Epithelial cell of prostate (primary cell): ENCODE results near the gene SIRPA.

Experiments
- DNase-seq: peaks from one replicate; pipeline ENCODE4 v3.0.0-alpha.2; 2011; ENCODE audit warnings: low read depth, low spot score
- H3K27ac ChIP-seq: fragments of 450-650 bp; 2 replicates; pipeline ENCODE4 v1.5.1; 2017; ENCODE audit warnings: mild to moderate bottlenecking

SIRPA gene

DNA sequence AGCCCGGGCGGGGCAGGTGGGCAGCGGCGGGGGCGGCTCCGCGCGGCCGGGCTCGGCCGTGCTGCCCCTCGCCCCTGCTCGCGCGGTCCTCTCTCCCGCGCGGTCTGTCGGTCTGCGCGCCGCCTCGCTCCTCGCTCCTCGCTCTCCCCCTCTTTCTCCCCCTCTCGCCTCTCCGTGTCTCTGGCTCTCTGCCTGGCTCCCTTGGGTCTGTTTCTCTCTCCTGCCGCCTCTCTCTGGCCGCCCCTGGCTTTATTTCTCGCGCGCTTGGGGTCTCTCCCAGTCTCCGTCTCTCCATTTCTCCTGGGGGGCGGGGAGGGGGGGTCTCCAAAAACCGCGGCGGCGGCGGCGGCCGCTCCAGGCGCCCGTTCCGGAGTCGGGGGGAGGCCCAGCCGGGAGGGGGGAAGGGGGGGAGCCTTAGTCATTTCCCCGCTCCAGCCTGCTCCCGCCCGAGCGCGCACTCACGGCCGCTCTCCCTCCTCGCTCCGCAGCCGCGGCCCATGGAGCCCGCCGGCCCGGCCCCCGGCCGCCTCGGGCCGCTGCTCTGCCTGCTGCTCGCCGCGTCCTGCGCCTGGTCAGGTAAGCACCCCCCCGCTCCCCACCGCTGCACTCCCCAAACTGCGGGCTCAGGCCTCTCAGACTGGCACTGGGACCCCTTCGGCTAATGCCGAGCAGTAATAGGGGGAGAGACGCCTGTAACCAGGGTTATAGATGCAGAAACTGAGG is at the start of gene SIRPA:
Gene SIRPA (plus strand): TSS at position 457 of the 723 bp plus-strand sequence. CDS start 41 bp downstream, at position 498.
- DNase-seq, result no peak
- H3K27ac ChIP-seq, result peak within 1 kb of the TSS; percentile 77

DNA sequence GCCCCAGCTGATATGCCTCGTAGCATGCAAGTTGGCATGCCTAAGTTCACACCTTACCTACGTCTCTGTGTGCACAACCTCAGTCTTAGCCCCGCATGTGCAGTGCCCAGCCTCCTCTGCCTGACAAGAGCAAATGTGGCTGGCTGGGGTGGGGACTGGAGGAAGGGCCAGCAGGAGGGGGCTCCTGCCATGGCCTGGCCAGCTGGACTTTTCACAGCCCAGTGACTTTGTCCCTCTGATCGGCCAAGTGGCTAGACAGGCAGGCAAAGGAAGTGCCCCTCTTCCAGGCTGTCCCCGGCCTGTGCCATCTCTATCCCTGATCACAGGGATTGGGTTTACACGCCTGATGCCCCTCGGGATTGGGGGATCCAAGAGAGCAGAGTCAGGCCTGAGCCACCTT is 49.5 kb upstream of the SIRPA start:
- DNase-seq, result no peak
- H3K27ac ChIP-seq, result no peak overlapping the region

DNA sequence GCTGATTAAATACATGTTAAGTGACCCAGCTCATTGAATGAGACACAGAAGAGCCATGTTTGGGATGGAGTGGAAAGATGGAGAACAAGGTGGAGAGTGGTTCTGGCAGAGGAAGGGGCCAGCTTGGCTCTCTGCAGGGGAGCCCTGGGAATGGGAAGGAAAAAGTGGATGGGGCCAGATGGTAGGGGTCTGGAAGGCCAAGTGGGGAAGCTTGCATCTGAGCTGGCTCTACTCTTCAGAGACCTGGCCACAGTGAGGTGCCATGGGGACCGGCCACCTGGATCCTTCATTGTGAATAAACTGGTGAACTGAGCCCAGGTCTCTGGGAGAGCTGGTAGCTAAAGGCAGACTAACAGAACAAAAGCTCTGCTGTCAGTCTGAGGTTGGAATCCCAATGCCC is 48.9 kb upstream of the SIRPA start:
- no peak for DNase-seq
- H3K27ac ChIP-seq, result no peak overlapping the region

DNA sequence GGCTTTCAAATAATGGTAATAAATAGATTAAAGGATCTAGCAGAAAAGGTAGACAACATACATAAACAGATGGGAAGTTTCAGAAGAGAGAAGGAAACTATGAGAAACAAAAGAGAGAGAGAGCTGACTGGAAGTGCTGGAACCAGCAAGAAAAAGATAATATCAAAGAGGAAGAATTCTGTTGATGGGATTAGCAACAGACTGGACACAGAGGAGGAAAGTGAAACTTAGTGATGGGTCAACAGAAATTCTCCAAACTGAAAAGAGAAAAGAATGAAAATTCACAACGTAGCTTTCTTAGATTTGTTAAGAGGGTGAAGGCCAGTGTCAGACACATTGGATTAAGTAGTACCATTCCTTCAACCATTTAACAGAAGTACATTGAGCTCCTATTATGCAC is 48.3 kb upstream of the SIRPA start:
- DNase-seq, result no peak
- H3K27ac ChIP-seq, result no peak overlapping the region

DNA sequence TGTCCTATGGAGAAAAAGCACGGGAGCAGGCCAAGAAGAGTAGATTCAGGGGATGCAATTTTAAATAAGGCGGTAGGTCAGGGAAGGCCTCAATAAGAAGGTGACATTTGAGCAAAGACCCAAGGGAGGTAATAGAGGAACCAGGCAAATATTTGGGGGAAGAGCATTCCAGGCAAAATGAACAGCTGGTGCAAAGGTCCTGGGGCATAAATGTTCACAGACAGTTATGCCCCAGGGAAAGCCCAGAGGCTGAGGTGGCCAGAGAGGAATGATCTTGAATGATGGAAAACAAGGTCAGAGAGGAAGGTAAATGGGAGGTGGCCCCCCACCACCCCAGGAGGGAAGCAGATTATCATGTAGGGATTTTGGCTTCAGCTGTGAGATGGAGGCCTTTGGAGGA is 47.4 kb upstream of the SIRPA start:
- no peak for DNase-seq

DNA sequence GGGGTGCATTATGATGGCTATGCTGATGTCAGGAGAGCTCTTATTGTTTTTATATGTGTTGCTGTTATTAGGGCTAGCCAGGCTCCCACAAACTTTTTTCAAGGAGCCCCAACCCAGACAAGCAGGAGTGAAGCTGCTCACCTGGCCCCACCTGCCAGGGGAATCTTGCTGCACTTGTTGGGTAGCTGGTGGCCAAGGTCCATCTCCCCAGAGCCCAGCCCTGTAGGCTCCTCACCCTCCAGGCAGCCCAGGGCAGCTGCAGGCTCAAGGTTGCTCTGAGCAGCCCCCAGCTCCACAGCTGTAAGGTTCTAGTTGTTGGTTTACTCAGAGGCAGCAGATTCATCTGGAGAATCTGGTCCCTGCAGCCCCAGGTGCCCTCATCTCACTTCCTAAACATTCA is 46.8 kb upstream of the SIRPA start:
- no peak for DNase-seq
- no peak overlapping the region for H3K27ac ChIP-seq

More for the DNA sequence above, 47.4 kb upstream of the SIRPA start:
- no peak overlapping the region for H3K27ac ChIP-seq

DNA sequence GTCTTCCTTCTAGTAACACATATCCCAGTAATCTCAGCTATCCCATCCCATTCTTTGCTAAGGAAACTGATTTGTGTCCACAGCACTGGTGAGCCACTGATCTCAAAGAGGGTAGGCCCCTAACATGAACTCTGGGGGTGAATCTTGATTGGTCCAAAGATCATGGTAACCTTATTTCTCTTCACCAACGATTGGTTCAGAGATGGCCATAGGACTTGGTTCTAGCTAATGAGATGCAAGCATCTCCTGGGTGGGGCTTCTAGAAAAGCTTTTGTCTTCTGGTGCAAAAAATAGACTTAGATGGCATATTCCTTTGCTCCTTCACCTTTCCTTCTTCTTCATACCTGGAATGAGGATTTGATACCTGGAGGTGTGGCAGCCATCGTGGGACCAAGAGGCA is 43.8 kb upstream of the SIRPA start:
- H3K27ac ChIP-seq, result peak overlapping the region; percentile 64
- no peak for DNase-seq

DNA sequence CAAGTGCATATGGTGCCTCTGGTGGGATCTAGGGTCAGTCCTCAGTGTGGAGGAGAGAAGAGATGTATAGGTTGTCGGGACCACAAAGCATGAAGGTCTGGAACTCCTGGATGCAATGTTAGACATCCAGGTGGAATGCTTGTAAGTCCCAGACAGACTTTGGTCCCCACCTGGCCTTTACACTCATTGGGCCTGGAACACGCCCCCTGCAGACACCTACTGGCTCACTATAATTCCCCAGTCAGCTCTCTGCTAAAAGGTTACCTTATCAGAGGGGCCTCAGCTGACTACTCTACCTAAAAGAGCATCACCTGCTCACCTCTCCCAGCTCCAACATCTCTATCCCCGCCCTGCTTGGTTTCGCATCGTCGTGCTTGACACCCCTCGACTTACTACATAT is 41.7 kb upstream of the SIRPA start:
- no peak overlapping the region for H3K27ac ChIP-seq
- no peak for DNase-seq

DNA sequence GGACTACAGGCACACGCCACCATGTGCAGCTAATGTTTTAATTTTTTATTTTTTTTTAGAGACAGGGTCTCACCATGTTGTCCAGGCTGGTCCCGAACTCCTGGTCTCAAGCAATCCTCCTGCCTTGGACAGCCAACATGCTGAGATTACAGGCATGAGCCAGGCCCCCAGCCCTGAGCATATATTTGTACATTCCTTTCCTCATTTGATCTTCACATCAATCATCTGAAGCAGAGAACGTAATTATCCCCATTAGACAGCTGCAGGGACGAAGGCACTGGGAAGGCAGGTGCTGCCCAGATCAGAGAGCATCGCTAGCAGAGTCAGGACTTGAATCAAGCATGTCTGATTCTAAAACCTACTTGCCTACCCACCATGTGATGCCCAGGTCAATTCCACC is 41.0 kb upstream of the SIRPA start:
- no peak for DNase-seq
- H3K27ac ChIP-seq, result no peak overlapping the region

DNA sequence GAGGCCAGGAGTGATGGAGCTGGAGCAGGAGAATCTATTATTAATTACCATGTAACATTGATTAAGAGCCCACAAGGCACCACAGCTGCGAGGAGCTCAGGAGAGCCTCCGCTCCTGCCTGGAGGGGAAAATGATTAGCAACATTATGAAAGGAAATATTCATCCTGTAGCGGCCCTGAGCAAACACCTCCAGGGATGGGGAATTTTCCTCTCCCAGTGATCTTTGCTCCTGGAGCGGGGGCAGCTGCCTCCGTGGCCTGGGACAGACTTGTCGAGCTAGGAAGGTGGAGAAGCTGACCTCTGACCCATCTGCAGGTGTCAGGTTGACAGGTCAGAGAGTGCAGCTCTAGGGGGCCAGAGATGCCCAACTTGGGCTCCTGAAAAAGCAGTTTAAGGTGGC is 40.1 kb upstream of the SIRPA start:
- H3K27ac ChIP-seq, result no peak overlapping the region
- no peak for DNase-seq

DNA sequence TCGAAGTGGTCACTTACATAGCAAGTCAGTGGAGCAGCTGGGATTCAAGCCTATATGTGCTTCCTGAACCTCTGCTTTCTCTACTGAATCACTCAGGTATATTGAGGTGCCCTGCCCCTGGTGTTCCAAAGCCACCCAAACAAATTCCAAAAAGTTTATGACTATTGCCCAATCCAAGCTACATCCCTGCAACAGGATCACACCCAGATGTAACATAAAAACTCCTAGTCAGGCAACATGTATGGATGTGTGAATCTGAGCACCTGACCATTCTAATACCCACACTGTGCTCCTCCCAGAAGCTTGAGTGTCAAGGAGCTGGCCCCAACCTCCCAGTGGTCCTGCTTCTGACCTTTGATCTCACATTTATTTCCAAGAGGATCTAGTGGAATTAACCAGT is 39.5 kb upstream of the SIRPA start:
- no peak for DNase-seq
- no peak overlapping the region for H3K27ac ChIP-seq

DNA sequence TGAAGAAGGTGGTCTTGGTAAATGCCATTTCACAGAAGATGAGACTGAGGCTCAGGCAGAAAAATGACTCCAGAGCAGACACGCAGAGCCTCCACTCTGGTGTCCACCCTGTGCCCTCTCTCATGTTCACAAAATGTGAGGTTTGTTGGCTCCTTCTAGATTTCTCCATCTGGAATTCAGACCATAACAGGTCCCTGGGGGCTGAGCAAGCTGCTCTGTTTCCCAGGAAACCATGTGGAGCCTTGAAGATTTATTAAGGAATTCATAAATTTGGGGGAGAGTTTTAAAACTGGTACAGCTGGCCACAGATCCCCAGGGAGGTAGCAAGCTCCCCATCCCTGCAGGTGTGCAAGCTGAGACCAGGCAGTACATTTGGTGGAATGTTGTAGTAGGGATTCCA is 38.8 kb upstream of the SIRPA start:
- DNase-seq, result no peak
- H3K27ac ChIP-seq, result no peak overlapping the region

DNA sequence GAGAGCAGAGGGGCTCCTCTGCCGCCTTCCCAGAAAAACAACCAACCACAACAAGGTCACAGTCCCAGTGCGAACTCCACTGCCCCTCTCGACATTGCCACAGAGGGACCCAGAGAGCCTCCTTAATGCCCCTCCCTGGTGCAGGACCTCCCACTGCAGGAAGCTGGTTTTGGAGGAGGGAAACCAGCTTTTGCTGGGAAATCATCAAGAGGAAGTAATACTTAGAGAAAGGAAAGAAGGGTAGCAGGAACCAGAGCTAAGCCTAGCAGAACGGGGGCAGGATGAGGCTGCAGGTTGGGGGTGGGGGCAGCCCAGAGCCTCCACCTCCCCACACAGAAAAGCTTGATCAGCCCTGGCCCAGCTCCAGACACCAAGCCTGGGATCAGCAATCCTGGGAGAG is 37.7 kb upstream of the SIRPA start:
- DNase-seq, result no peak
- H3K27ac ChIP-seq, result no peak overlapping the region

DNA sequence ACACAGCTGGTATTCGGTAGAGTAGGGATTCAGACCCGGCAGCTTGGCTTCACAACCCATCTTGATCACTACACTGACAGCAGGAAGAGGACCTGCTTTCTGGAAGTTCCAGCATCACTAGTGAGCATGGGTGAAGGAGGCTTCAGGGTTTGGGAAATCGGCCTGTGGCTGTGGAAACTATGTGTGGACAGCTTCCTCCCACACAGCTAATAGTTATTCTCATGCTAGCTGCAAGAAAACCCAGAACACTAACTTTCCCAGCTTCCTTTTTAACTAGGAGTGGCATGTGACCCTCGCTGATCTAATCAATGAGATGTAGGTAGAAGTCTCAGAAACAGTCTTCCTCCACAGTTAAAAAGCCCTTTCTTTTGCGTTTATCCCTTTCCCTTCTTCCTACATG is 36.3 kb upstream of the SIRPA start:
- no peak overlapping the region for H3K27ac ChIP-seq
- DNase-seq, result no peak

DNA sequence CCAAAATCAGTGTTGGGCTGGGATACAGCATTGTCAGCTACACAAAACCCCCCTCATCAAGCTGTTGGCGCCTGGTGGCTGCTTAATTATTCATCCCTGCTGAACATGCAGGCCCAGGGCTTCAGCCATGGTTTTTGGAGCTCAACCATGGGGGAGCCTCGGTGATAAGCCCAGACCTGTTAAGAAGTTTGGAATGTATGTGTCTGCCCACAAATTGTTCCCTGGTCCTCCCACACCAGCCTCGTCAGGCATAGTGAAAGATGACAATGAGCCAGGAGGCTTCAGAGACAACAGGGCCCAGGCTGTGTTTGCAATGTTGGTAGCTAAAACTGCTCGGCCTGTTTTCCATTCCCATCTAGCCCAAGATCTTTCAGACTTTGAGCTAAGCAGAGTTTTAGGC is 34.8 kb upstream of the SIRPA start:
- peak; percentile 66 for DNase-seq
- H3K27ac ChIP-seq, result peak overlapping the region; percentile 86

DNA sequence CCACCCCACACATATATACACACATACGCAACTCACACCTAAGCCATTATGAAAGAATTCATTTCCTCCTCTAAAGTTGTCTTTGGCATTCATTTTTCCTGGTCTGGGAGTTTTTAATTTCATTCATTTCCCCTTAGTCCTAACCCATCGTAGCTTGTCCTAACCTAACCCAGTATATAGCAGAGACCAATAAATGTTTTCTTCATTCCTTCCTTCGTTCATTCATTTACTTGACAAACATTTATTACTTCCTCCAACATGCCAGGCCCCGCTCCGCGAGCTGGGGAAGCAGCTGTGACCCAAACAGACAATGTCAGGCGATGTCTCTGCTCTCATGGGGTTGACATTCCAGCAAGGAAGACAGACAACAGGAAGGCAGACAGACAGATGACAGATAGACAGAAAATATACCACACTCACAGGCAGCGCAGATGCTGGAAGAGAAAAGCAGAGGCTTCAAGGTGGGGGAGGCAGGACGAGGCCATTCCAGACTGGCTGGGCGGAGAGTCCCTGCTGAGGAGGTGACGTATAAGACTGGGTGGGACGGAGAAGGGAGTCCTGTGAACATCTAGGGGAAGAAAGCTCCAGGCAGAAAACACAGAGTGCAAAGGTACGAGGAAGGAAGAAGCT is 33.7 kb upstream of the SIRPA start:
- H3K27ac ChIP-seq, result peak overlapping the region; percentile 86
- DNase-seq, result peak; percentile 52

DNA sequence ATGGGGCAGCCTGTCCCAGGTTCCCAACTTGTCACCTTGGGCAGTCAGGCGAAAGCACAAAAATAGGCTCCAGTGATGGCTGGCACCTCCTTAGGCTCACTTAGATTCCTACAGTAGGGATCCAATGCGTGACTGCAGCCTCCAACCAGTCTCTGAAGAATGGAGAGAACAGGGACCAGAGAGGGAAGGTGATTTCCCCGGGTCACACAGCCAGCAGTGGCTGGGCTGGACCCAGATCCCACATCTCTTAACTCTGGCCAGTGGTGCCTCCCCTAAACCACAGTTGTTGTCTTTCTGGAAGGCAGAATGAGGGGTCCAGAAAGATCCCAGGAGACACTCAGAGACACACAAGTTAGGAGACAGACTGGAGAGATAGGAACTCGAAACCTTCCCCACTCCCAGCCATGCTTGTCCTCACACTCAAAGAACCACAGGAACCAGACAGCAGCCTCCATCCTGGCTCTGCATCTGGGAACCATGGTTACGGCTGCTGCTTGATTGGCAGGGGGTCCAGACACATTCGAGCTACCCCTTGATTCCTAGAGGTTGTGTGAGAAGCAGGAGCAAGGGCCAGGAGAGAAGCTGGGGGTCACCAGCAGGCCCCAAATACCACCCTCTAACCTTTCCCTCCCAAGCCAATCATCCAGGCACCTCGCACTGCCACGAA is 33.1 kb upstream of the SIRPA start:
- no peak for DNase-seq
- H3K27ac ChIP-seq, result peak overlapping the region; percentile 86

DNA sequence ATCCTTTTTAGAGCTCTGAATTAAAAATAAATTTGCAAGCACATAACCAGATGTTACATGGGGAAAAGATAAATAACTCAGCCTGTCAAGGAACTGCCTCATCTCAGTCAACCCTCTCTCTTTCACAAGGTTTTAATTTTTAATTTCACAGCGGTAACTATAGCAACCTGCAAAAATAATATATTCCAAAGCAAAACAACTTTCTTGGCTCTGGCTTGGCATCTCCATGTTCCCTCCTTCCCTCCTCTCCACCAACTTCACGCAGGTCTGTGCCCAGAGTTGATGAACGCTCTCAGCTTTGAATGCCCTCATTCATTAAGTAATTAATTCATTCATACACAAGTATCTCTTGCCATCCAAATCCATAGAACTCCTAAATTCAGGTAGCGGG is 32.5 kb upstream of the SIRPA start:
- peak overlapping the region; percentile 86 for H3K27ac ChIP-seq
- no peak for DNase-seq

DNA sequence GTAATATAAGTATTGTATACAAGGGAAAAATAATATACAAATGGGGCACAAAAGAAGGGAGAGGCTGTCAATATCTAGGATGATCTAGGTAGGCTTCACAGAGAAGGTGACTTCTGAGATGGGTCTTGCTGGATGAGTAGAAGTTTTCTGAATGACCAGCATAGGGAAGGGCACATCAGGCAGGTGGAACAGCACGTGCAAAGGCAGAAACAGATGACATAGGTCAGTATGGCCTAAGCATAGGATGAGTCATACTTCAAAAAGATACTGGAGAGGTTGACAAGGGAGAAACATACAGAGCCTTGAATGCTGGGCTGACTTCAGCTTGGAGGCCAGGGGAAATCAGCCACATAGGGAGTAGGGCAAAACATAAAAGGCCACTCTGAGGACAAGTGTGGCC is 31.9 kb upstream of the SIRPA start:
- DNase-seq, result no peak

DNA sequence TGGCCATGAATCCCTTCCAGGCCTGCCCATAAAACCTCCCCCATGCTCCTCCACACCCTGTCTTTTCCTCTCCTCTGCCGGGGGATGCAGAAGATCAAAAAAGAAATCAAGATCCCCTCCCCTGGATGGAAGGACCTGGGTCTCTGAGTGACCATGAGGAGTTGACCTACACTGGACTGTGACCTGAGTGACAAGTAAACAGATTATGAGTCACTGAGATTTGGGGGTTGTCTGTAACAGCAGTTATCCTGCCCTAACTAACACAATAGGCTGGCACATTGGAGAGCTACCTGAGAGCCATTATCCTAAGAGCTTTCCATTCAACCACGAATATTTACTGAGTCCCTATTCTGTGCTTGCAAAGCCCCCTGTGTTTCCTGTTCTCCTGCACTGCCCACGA is 28.4 kb upstream of the SIRPA start:
- no peak for DNase-seq
- no peak overlapping the region for H3K27ac ChIP-seq

More for the DNA sequence above, 31.9 kb upstream of the SIRPA start:
- H3K27ac ChIP-seq, result no peak overlapping the region

DNA sequence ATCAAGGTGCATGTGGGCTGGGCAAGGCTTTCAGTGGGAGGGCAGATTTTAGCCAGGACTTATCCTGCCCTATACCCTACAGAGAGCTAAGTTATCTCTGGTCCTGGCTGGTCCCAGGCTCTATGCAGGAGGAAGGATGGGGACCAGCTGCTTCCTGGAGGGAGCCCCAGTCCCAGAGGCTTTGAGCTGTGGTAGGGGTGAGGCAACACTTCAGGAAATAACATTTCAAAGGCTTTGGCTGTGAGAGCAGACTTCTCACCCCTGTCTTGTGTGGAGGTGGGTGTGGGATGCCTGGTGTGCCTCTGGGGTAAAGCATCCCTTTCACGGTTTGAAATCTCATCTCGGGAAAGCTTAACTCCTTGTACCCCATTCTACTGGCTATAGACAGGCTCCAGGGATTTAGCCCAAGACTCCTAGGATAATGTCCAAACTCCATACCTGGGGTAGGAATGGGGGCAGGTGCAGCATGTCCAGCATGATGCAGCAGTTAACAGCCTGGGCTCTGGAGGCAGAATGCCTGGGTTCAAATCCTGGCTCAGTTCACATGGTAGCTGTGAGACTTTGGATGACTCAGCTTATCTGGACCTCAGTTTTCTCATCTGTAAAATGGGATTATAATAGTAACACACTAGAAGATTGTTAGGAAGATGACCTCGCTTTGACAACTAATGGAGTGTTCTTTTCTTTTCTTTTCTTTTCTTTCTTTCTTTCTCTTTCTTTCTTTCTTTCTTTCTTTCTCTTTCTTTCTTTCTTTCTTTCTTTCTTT is 27.5 kb upstream of the SIRPA start:
- H3K27ac ChIP-seq, result no peak overlapping the region
- DNase-seq, result no peak
